T-helper 2 cell treated with Interferon-gamma antibody and Interleukin-4, amounts not matched to agents 5 μg/mL and 100 μg/mL, for 36 hours (primary cell): ENCODE measurements around the gene SLC39A11.

ENCODE experiments used
- DNase-seq: peaks from one replicate; pipeline ENCODE4 v3.0.0; 2021; ENCODE audit warnings: low spot score
- H3K27ac Mint-ChIP-seq: one replicate; pipeline ENCODE4 v1.8.0; 2021; ENCODE audit warnings: mild to moderate bottlenecking, mixed read lengths
- H3K27me3 Mint-ChIP-seq: one replicate; pipeline ENCODE4 v1.8.0; 2021; ENCODE audit warnings: low read depth, mixed read lengths
- H3K36me3 Mint-ChIP-seq: one replicate; pipeline ENCODE4 v1.8.0; 2021; ENCODE audit warnings: low read depth, mixed read lengths
- H3K4me1 Mint-ChIP-seq: one replicate; pipeline ENCODE4 v1.8.0; 2021; ENCODE audit warnings: low read depth, mixed read lengths
- H3K4me3 Mint-ChIP-seq: one replicate; pipeline ENCODE4 v1.8.0; 2022; ENCODE audit warnings: mild to moderate bottlenecking, moderate library complexity, mixed read lengths
- H3K9me3 Mint-ChIP-seq: one replicate; pipeline ENCODE4 v1.8.0; 2021; ENCODE audit warnings: mixed read lengths

The SLC39A11 gene

GRCh38 chr17:72661945-72662826 lies 430.3 kb downstream of the SLC39A11 start:
- Mint-ChIP-seq H3K4me3 (no peak overlapping the region), H3K27me3 (no peaks in the 10 kb centered on the region), H3K4me1 (no peaks in the 10 kb centered on the region), H3K27ac (no peak overlapping the region), H3K36me3 (no peaks in the 10 kb centered on the region), H3K9me3 (no peaks in the 10 kb centered on the region)
- no peak for DNase-seq

- H3K9me3 Mint-ChIP-seq: no peaks in the 10 kb centered on the region
- H3K27ac Mint-ChIP-seq: no peak overlapping the region
- H3K27me3 Mint-ChIP-seq: no peaks in the 10 kb centered on the region
- DNase-seq: no peak
- no peaks in the 10 kb centered on the region for H3K4me1 Mint-ChIP-seq
- no peak overlapping the region for H3K4me3 Mint-ChIP-seq
- H3K36me3 Mint-ChIP-seq: no peaks in the 10 kb centered on the region
Measured at GRCh38 chr17:72661116-72661944, 431.2 kb downstream of the SLC39A11 start.

GRCh38 chr17:72660274-72661115 lies 432.0 kb downstream of the SLC39A11 start:
- Mint-ChIP-seq H3K27me3 (no peaks in the 10 kb centered on the region), H3K36me3 (no peaks in the 10 kb centered on the region), H3K4me1 (no peaks in the 10 kb centered on the region), H3K27ac (no peak overlapping the region), H3K9me3 (no peaks in the 10 kb centered on the region), H3K4me3 (no peak overlapping the region)
- DNase-seq: no peak

- no peak overlapping the region for H3K27ac Mint-ChIP-seq
- no peak overlapping the region for H3K4me3 Mint-ChIP-seq
- no peaks in the 10 kb centered on the region for H3K27me3 Mint-ChIP-seq
- no peak for DNase-seq
- no peaks in the 10 kb centered on the region for H3K4me1 Mint-ChIP-seq
- no peaks in the 10 kb centered on the region for H3K36me3 Mint-ChIP-seq
- H3K9me3 Mint-ChIP-seq: no peaks in the 10 kb centered on the region
Measured at GRCh38 chr17:72659811-72660210, 432.7 kb downstream of the SLC39A11 start.

- no peak overlapping the region for H3K27ac Mint-ChIP-seq
- no peaks in the 10 kb centered on the region for H3K9me3 Mint-ChIP-seq
- H3K4me1 Mint-ChIP-seq: no peaks in the 10 kb centered on the region
- H3K4me3 Mint-ChIP-seq: no peak overlapping the region
- no peak for DNase-seq
- no peaks in the 10 kb centered on the region for H3K36me3 Mint-ChIP-seq
- H3K27me3 Mint-ChIP-seq: no peaks in the 10 kb centered on the region
Measured at GRCh38 chr17:72658675-72659074, 433.8 kb downstream of the SLC39A11 start.

GRCh38 chr17:72657467-72658317 lies 434.8 kb downstream of the SLC39A11 start:
- DNase-seq: no peak
- Mint-ChIP-seq H3K27ac (no peak overlapping the region), H3K4me1 (no peaks in the 10 kb centered on the region), H3K9me3 (no peaks in the 10 kb centered on the region), H3K4me3 (no peak overlapping the region), H3K27me3 (no peaks in the 10 kb centered on the region), H3K36me3 (no peaks in the 10 kb centered on the region)

- Mint-ChIP-seq H3K36me3 (no peaks in the 10 kb centered on the region), H3K9me3 (no peaks in the 10 kb centered on the region), H3K4me3 (no peak overlapping the region), H3K27me3 (no peaks in the 10 kb centered on the region), H3K4me1 (no peaks in the 10 kb centered on the region), H3K27ac (no peak overlapping the region)
- no peak for DNase-seq
Measured at GRCh38 chr17:72656130-72656763, 436.2 kb downstream of the SLC39A11 start.

GRCh38 chr17:72654706-72655105 lies 437.8 kb downstream of the SLC39A11 start:
- H3K9me3 Mint-ChIP-seq: no peaks in the 10 kb centered on the region
- no peak overlapping the region for H3K27ac Mint-ChIP-seq
- no peak for DNase-seq
- no peaks in the 10 kb centered on the region for H3K27me3 Mint-ChIP-seq
- H3K4me1 Mint-ChIP-seq: no peaks in the 10 kb centered on the region
- no peak overlapping the region for H3K4me3 Mint-ChIP-seq
- no peaks in the 10 kb centered on the region for H3K36me3 Mint-ChIP-seq

GRCh38 chr17:72651988-72652387 lies 440.5 kb downstream of the SLC39A11 start:
- H3K27me3 Mint-ChIP-seq: no peaks in the 10 kb centered on the region
- H3K36me3 Mint-ChIP-seq: no peaks in the 10 kb centered on the region
- no peaks in the 10 kb centered on the region for H3K9me3 Mint-ChIP-seq
- H3K4me1 Mint-ChIP-seq: no peaks in the 10 kb centered on the region
- no peak for DNase-seq
- H3K27ac Mint-ChIP-seq: no peak overlapping the region
- H3K4me3 Mint-ChIP-seq: no peak overlapping the region

GRCh38 chr17:72648702-72649101 lies 443.8 kb downstream of the SLC39A11 start:
- Mint-ChIP-seq H3K36me3 (no peaks in the 10 kb centered on the region), H3K27me3 (no peaks in the 10 kb centered on the region), H3K4me3 (no peak overlapping the region), H3K9me3 (no peaks in the 10 kb centered on the region), H3K27ac (no peak overlapping the region), H3K4me1 (no peaks in the 10 kb centered on the region)
- no peak for DNase-seq

- Mint-ChIP-seq H3K4me3 (no peak overlapping the region), H3K27ac (no peak overlapping the region), H3K27me3 (no peaks in the 10 kb centered on the region), H3K36me3 (no peaks in the 10 kb centered on the region), H3K9me3 (no peaks in the 10 kb centered on the region), H3K4me1 (no peaks in the 10 kb centered on the region)
- DNase-seq: no peak
Measured at GRCh38 chr17:72646176-72646575, 446.3 kb downstream of the SLC39A11 start.

GRCh38 chr17:72644492-72644891 lies 448.0 kb downstream of the SLC39A11 start:
- Mint-ChIP-seq H3K4me1 (no peaks in the 10 kb centered on the region), H3K9me3 (no peaks in the 10 kb centered on the region), H3K27me3 (peaks cover 3% of the 10 kb centered on the region), H3K4me3 (no peak overlapping the region), H3K27ac (no peak overlapping the region), H3K36me3 (no peaks in the 10 kb centered on the region)
- DNase-seq: no peak
